ENCODE results near the gene RANBP17. TPM values are rescaled to one million over a fixed set of nuclear protein-coding genes. Genes with fewer than 3 reads are reported as not detected.
"Not testable (repeated sequence)": the region's sequence is repeated elsewhere in the genome, so short reads cannot be mapped to it uniquely, and the experiment has no call there.

RANBP17 gene
- total RNA-seq, 1 donor from 2014 or later, result not detected

- Mint-ChIP-seq H3K27me3 (ENCODE audit: low read depth) (no peaks in the 10 kb centered on the region), H3K4me3 (ENCODE audit: low read depth) (no peak overlapping the region), H3K9me3 (no peaks in the 10 kb centered on the region), H3K4me1 (ENCODE audit: low read depth) (no peaks in the 10 kb centered on the region), H3K27ac (no peak overlapping the region), H3K36me3 (ENCODE audit: low read depth) (no peaks in the 10 kb centered on the region)
- intact Hi-C loops (cut with micrococcal nuclease), result no loop called here
- DNase-seq (ENCODE audit: low spot score), result no peak
Observed at GRCh38 chr5:170846846-170847245, 15.0 kb upstream of the RANBP17 start.

GRCh38 chr5:170848033-170848432 lies 13.8 kb upstream of the RANBP17 start:
- H3K36me3 Mint-ChIP-seq (ENCODE audit: low read depth), result no peaks in the 10 kb centered on the region
- H3K4me1 Mint-ChIP-seq (ENCODE audit: low read depth), result no peaks in the 10 kb centered on the region
- no peaks in the 10 kb centered on the region for H3K27me3 Mint-ChIP-seq (ENCODE audit: low read depth)
- DNase-seq (ENCODE audit: low spot score), result no peak
- no peak overlapping the region for H3K27ac Mint-ChIP-seq
- no peak overlapping the region for H3K4me3 Mint-ChIP-seq (ENCODE audit: low read depth)
- H3K9me3 Mint-ChIP-seq, result no peaks in the 10 kb centered on the region
- intact Hi-C loops (cut with micrococcal nuclease), result no loop called here

DNA sequence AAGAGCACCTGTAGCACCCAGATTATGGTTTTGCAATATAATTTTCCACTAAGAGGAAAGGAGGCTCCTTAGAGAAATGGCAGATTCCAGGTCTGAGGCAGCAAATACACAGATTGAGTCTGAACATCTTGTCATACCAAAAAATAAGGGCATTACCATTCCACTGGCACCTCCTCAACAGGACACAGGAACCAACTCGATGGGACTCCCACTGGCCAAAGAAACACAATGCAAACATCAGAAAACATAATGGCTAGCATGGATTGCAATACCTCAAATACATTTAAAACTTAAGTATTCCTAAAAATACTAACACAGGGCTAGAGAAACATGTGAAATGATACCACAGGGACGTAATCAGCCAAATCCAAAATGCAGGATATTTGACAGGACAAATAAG lies 12.4 kb upstream of the RANBP17 start:
- DNase-seq (ENCODE audit: low spot score), result no peak
- no peaks in the 10 kb centered on the region for H3K4me1 Mint-ChIP-seq (ENCODE audit: low read depth)
- no peak overlapping the region for H3K27ac Mint-ChIP-seq
- no peaks in the 10 kb centered on the region for H3K9me3 Mint-ChIP-seq
- no peaks in the 10 kb centered on the region for H3K27me3 Mint-ChIP-seq (ENCODE audit: low read depth)
- intact Hi-C loops (cut with micrococcal nuclease), result no loop called here
- H3K36me3 Mint-ChIP-seq (ENCODE audit: low read depth), result no peaks in the 10 kb centered on the region
- H3K4me3 Mint-ChIP-seq (ENCODE audit: low read depth), result no peak overlapping the region

DNA sequence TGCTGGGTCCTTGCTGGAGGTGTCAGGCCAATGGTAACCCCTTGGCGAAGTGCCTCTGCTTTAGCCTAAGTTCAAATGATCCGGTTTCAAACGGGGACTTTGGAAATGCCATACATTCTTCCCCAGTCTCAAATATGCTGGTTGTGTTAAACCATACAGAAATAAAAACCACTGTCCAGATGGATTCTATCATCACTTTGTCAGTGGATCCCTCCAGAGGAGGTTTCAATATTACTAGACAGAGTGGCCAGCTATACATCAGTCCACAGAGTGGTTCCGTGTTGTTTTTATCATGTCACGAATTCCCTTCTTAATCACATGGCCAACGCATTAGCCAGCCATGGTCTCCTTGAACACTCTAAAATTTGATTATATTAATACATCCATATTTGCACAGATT lies 7.3 kb upstream of the RANBP17 start:
- Mint-ChIP-seq H3K4me1 (ENCODE audit: low read depth) (no peaks in the 10 kb centered on the region), H3K9me3 (peaks cover 10% of the 10 kb centered on the region), H3K36me3 (ENCODE audit: low read depth) (no peaks in the 10 kb centered on the region), H3K27ac (no peak overlapping the region), H3K27me3 (ENCODE audit: low read depth) (no peaks in the 10 kb centered on the region), H3K4me3 (ENCODE audit: low read depth) (no peak overlapping the region)
- no peak for DNase-seq (ENCODE audit: low spot score)
- intact Hi-C loops (cut with micrococcal nuclease), result no loop called here

DNA sequence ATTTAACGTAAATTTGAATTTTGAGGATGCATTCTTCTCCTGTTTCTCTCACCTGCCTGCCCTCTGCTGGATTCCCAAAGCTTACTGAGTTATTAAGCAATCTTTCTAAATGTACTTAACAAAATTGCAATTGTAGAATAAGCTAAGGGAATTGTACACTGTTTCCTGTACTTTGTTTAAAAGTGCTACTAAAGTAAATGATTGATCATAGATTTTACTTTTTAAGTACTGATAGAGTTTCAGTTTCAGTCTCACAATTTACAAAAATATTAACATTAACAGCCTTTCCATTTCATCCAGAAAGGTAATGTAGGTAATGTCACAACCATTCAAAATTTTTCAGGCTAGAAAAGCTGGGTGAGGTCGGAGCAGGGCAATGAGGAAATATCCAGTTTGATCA lies 4.8 kb upstream of the RANBP17 start:
- intact Hi-C loops (cut with micrococcal nuclease), result no loop called here
- Mint-ChIP-seq H3K27ac (no peak overlapping the region), H3K27me3 (ENCODE audit: low read depth) (peaks cover 12% of the 10 kb centered on the region), H3K36me3 (ENCODE audit: low read depth) (peaks cover 12% of the 10 kb centered on the region), H3K9me3 (peaks cover 23% of the 10 kb centered on the region), H3K4me3 (ENCODE audit: low read depth) (no peak overlapping the region), H3K4me1 (ENCODE audit: low read depth) (peaks cover 3% of the 10 kb centered on the region)
- DNase-seq (ENCODE audit: low spot score), result no peak

GRCh38 chr5:170860415-170860814 lies 1.4 kb upstream of the RANBP17 start:
- no peak overlapping the region for H3K27ac Mint-ChIP-seq
- H3K4me1 Mint-ChIP-seq (ENCODE audit: low read depth), result peaks cover 3% of the 10 kb centered on the region
- intact Hi-C loops (cut with micrococcal nuclease), result no loop called here
- no peak overlapping the region for H3K4me3 Mint-ChIP-seq (ENCODE audit: low read depth)
- peaks cover 27% of the 10 kb centered on the region for H3K9me3 Mint-ChIP-seq
- H3K36me3 Mint-ChIP-seq (ENCODE audit: low read depth), result peaks cover 12% of the 10 kb centered on the region
- no peak for DNase-seq (ENCODE audit: low spot score)
- peaks cover 28% of the 10 kb centered on the region for H3K27me3 Mint-ChIP-seq (ENCODE audit: low read depth)

- Mint-ChIP-seq H3K4me1 (ENCODE audit: low read depth) (peaks cover 3% of the 10 kb centered on the region), H3K4me3 (ENCODE audit: low read depth) (peak overlapping the region; percentile 5), H3K27ac (no peak overlapping the region), H3K27me3 (ENCODE audit: low read depth) (peaks cover 28% of the 10 kb centered on the region), H3K36me3 (ENCODE audit: low read depth) (peaks cover 12% of the 10 kb centered on the region), H3K9me3 (peaks cover 27% of the 10 kb centered on the region)
- intact Hi-C loops (cut with micrococcal nuclease), result no loop called here
- DNase-seq (ENCODE audit: low spot score), result no peak
Observed at GRCh38 chr5:170860818-170861666, 776 bp upstream of the RANBP17 start.

DNA sequence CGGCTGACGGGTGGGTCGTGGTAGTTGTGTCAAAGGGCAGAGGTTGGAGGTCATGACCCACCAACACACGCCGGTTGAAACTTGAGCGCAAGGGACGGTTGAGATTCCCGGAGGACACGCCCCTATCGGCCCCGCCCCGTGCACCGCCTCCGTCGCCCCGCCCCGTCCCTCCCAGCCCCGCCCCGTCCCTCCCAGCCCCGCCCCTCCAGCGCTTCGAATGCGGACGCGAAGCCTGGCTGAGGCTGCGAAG lies 226 bp upstream of the RANBP17 start:
- Mint-ChIP-seq H3K4me1 (ENCODE audit: low read depth) (peaks cover 3% of the 10 kb centered on the region), H3K36me3 (ENCODE audit: low read depth) (peaks cover 12% of the 10 kb centered on the region), H3K27ac (no peak overlapping the region), H3K27me3 (ENCODE audit: low read depth) (peaks cover 28% of the 10 kb centered on the region), H3K9me3 (peaks cover 27% of the 10 kb centered on the region), H3K4me3 (ENCODE audit: low read depth) (peak overlapping the region; percentile 5)
- DNase-seq (ENCODE audit: low spot score), result no peak
- intact Hi-C loops (cut with micrococcal nuclease), result no loop called here

GRCh38 chr5:170863646-170864045 lies 1.8 kb downstream of the RANBP17 start:
- Mint-ChIP-seq H3K4me1 (ENCODE audit: low read depth) (peaks cover 3% of the 10 kb centered on the region), H3K27me3 (ENCODE audit: low read depth) (peaks cover 28% of the 10 kb centered on the region), H3K9me3 (peaks cover 26% of the 10 kb centered on the region), H3K36me3 (ENCODE audit: low read depth) (peaks cover 12% of the 10 kb centered on the region), H3K4me3 (ENCODE audit: low read depth) (no peak overlapping the region), H3K27ac (no peak overlapping the region)
- intact Hi-C loops (cut with micrococcal nuclease), result no loop called here
- no peak for DNase-seq (ENCODE audit: low spot score)

DNA sequence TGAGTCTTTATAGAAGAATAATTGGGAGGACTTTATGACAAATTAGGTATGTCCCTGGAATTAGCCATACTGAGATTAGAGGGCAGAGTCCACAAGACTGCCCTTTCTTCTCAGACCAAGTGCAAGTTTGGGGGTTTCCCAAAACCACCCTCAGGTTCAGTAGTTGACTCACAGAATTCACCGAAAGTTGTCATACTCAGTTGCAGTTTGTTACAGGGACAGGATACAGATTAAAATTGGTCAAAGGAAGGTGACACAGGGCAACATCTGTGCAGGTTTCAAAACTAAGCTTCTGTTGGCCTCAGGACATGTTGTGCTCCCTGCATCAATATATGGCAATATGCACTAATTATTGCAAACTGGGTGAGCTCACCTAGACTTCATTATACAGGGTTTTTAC lies 3.8 kb downstream of the RANBP17 start:
- Mint-ChIP-seq H3K27me3 (ENCODE audit: low read depth) (peaks cover 25% of the 10 kb centered on the region), H3K27ac (no peak overlapping the region)
- no peak for DNase-seq (ENCODE audit: low spot score)

DNA sequence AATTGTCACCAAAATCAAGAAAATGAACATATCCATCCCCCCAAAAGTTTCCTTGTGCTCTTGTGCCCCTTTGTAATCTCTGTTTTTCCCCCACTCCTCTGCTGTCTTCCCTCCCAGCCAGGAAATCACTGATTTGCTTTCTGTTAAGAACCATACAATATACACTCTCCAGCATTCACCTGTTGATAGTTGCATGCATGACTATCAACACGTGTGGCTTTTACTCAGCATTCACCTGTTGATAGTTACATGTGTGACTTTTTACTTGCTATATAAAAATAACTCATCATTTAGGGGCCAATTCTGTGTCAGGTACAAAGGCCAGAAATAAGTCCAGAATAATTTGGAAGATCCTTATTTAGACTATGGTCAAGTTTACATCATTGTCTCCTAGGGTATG lies 6.0 kb downstream of the RANBP17 start:
- DNase-seq (ENCODE audit: low spot score), result no peak
- peaks cover 13% of the 10 kb centered on the region for H3K27me3 Mint-ChIP-seq (ENCODE audit: low read depth)
- no peak overlapping the region for H3K4me3 Mint-ChIP-seq (ENCODE audit: low read depth)
- peaks cover 4% of the 10 kb centered on the region for H3K9me3 Mint-ChIP-seq
- intact Hi-C loops (cut with micrococcal nuclease), result no loop called here
- no peaks in the 10 kb centered on the region for H3K36me3 Mint-ChIP-seq (ENCODE audit: low read depth)
- H3K27ac Mint-ChIP-seq, result no peak overlapping the region
- H3K4me1 Mint-ChIP-seq (ENCODE audit: low read depth), result no peaks in the 10 kb centered on the region

More for the DNA sequence above, 3.8 kb downstream of the RANBP17 start:
- Mint-ChIP-seq H3K36me3 (ENCODE audit: low read depth) (peaks cover 10% of the 10 kb centered on the region), H3K9me3 (peaks cover 14% of the 10 kb centered on the region), H3K4me1 (ENCODE audit: low read depth) (peaks cover 3% of the 10 kb centered on the region), H3K4me3 (ENCODE audit: low read depth) (no peak overlapping the region)
- intact Hi-C loops (cut with micrococcal nuclease), result no loop called here

DNA sequence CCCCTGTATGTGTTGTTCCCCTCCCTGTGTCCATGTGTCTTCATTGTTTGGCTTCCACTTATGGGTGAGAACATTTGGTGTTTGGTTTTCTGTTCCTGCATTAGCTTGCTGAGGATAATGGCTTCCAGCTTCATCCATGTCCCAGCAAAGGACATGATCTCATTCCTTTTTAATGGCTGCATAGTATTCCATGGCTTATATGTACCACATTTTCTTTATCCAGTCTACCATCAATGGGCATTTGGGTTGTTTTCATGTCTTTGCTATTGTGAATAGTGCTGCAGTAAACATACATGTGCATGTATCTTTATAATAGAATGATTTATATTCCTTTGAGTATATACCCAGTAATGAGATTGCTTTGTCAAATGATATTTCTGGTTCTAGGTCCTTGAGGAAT lies 8.6 kb downstream of the RANBP17 start:
- H3K27me3 Mint-ChIP-seq (ENCODE audit: low read depth); H3K36me3 Mint-ChIP-seq (ENCODE audit: low read depth); DNase-seq (ENCODE audit: low spot score); intact Hi-C loops (cut with micrococcal nuclease); H3K4me3 Mint-ChIP-seq (ENCODE audit: low read depth); H3K27ac Mint-ChIP-seq; H3K9me3 Mint-ChIP-seq; H3K4me1 Mint-ChIP-seq (ENCODE audit: low read depth): not testable (repeated sequence)

GRCh38 chr5:170874017-170874416 lies 12.2 kb downstream of the RANBP17 start:
- intact Hi-C loops (cut with micrococcal nuclease), result no loop called here
- H3K4me1 Mint-ChIP-seq (ENCODE audit: low read depth), result no peaks in the 10 kb centered on the region
- H3K36me3 Mint-ChIP-seq (ENCODE audit: low read depth), result no peaks in the 10 kb centered on the region
- H3K4me3 Mint-ChIP-seq (ENCODE audit: low read depth), result no peak overlapping the region
- no peaks in the 10 kb centered on the region for H3K27me3 Mint-ChIP-seq (ENCODE audit: low read depth)
- peaks cover 3% of the 10 kb centered on the region for H3K9me3 Mint-ChIP-seq
- no peak for DNase-seq (ENCODE audit: low spot score)
- no peak overlapping the region for H3K27ac Mint-ChIP-seq

- Mint-ChIP-seq H3K9me3 (peaks cover 3% of the 10 kb centered on the region), H3K4me3 (ENCODE audit: low read depth) (no peak overlapping the region), H3K27me3 (ENCODE audit: low read depth) (no peaks in the 10 kb centered on the region), H3K4me1 (ENCODE audit: low read depth) (no peaks in the 10 kb centered on the region), H3K36me3 (ENCODE audit: low read depth) (no peaks in the 10 kb centered on the region), H3K27ac (no peak overlapping the region)
- intact Hi-C loops (cut with micrococcal nuclease), result no loop called here
- DNase-seq (ENCODE audit: low spot score), result no peak
Observed at GRCh38 chr5:170875811-170876210, 14.0 kb downstream of the RANBP17 start.

Measured in activated T-helper 2 cell treated with anti-CD3 and anti-CD28 coated beads, Interferon-gamma antibody, Interleukin-2, Interleukin-4, amounts not matched to agents 10 μg/mL and 5 μg/mL and 100 μg/mL, durations not matched to agents 14 hours and 24 hours and 36 hours (primary cell).